SK-N-SH treated with all-trans-retinoic acid at 6 μM for 48 hours (cell line): ENCODE results near the gene PRDM15.

ENCODE experiments used
- ATAC-seq: fragments of 200-7000 bp; cut with Tn5 transposase; 3 replicates; pipeline ENCODE4 v1.9.1; 2020; ENCODE audit warnings: mild to moderate bottlenecking, moderate library complexity
- ARNTL ChIP-seq: fragments of 450-650 bp; formaldehyde crosslinking; IDR thresholded peaks from 2 replicates; pipeline ENCODE4 v1.5.0; 2020; ENCODE audit warnings: low read depth, mild to moderate bottlenecking, moderate library complexity, borderline replicate concordance
- BACH2 ChIP-seq: fragments of 250-450 bp; sonication (Bioruptor Pico); IDR thresholded peaks from 2 replicates; pipeline ENCODE4 v1.9.0; 2021; ENCODE audit warnings: mild to moderate bottlenecking, borderline replicate concordance
- GLIS3 ChIP-seq: fragments of 250-450 bp; sonication (Bioruptor Pico); IDR thresholded peaks from 2 replicates; pipeline ENCODE4 v1.5.0; 2020; ENCODE audit warnings: mild to moderate bottlenecking, moderate library complexity
- ISL1 ChIP-seq: fragments of 250-450 bp; sonication (Bioruptor Pico); IDR thresholded peaks from 2 replicates; pipeline ENCODE4 v2.1.2; 2022; ENCODE audit warnings: mild to moderate bottlenecking, moderate library complexity
- OSR1 ChIP-seq: fragments of 250-450 bp; sonication (Bioruptor Pico); IDR thresholded peaks from 2 replicates; pipeline ENCODE4 v1.8.0; 2022; ENCODE audit warnings: moderate library complexity, mild to moderate bottlenecking, inconsistent platforms
- RARB ChIP-seq: fragments of 250-450 bp; sonication (Bioruptor Pico); IDR thresholded peaks from 2 replicates; pipeline ENCODE4 v1.8.0; 2021; ENCODE audit warnings: mild to moderate bottlenecking, moderate library complexity
- SNAI2 ChIP-seq: fragments of 250-450 bp; sonication (Bioruptor Pico); IDR thresholded peaks from 2 replicates; pipeline ENCODE4 v1.5.0; 2020; ENCODE audit warnings: mild to moderate bottlenecking, moderate library complexity
- TOX ChIP-seq: fragments of 250-450 bp; sonication (Bioruptor Pico); IDR thresholded peaks from 2 replicates; pipeline ENCODE4 v1.8.0; 2021; ENCODE audit warnings: mild to moderate bottlenecking, moderate library complexity, borderline replicate concordance
- ZC3H10 ChIP-seq: fragments of 250-450 bp; sonication (Bioruptor Pico); IDR thresholded peaks from 2 replicates; pipeline ENCODE4 v1.5.1; 2021; ENCODE audit warnings: mild to moderate bottlenecking, moderate library complexity
- ZFP3 ChIP-seq: fragments of 250-450 bp; sonication (Bioruptor Pico); IDR thresholded peaks from 2 replicates; pipeline ENCODE4 v1.5.0; 2020; ENCODE audit warnings: mild to moderate bottlenecking, moderate library complexity
- ZFP30 ChIP-seq: fragments of 450-650 bp; formaldehyde crosslinking; IDR thresholded peaks from 2 replicates; pipeline ENCODE4 v1.5.0; 2022; ENCODE audit warnings: mild to moderate bottlenecking, moderate library complexity
- ZNF70 ChIP-seq: fragments of 450-650 bp; formaldehyde crosslinking; IDR thresholded peaks from 2 replicates; pipeline ENCODE4 v1.5.0; 2020; ENCODE audit warnings: mild to moderate bottlenecking, moderate library complexity
- ZNF8 ChIP-seq: fragments of 450-650 bp; formaldehyde crosslinking; IDR thresholded peaks from 2 replicates; pipeline ENCODE4 v1.5.0; 2020; ENCODE audit warnings: mild to moderate bottlenecking, moderate library complexity
- TF ChIP-seq, protein P1 (sequence below): fragments of 250-450 bp; sonication (Bioruptor Pico); IDR thresholded peaks from 2 replicates; pipeline ENCODE4 v1.8.0; 2021; ENCODE audit warnings: low read depth, mild to moderate bottlenecking, moderate library complexity, borderline replicate concordance
- TF ChIP-seq, protein P2 (sequence below): fragments of 250-450 bp; sonication (Bioruptor Pico); IDR thresholded peaks from 2 replicates; pipeline ENCODE4 v1.8.0; 2020; ENCODE audit warnings: mild to moderate bottlenecking, moderate library complexity, borderline replicate concordance
- TF ChIP-seq, protein P3 (sequence below): fragments of 250-450 bp; sonication (Bioruptor Pico); IDR thresholded peaks from 2 replicates; pipeline ENCODE4 v1.5.1; 2021; ENCODE audit warnings: mild to moderate bottlenecking, moderate library complexity
- TF ChIP-seq, protein P4 (sequence below): fragments of 250-450 bp; sonication (Bioruptor Pico); IDR thresholded peaks from 2 replicates; pipeline ENCODE4 v1.5.1; 2020; ENCODE audit warnings: low read depth, mild to moderate bottlenecking, moderate library complexity
- TF ChIP-seq, protein P5 (sequence below): fragments of 250-450 bp; sonication (Bioruptor Pico); IDR thresholded peaks from 2 replicates; pipeline ENCODE4 v1.5.0; 2020; ENCODE audit warnings: mild to moderate bottlenecking, moderate library complexity

PRDM15 gene

DNA sequence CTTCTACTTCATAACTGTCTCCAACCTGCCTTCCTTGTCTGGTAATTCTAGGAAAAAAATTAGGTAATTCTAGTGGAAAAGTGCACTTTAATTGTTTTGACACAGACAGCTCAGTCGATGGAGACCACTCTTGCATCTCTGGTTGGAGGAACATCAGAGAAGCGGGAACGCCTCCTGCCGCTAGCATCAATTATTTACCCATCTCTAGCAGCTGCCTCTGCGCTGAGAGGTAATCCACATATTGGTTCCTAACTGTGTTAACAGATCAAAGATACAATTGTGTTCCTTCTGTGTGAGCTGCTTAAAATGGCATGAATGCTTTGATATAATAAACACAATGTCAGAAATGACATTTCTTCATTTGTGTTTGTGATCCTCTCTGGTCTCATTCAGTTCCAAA, 41.3 kb upstream of the PRDM15 start (continued):
- TF ChIP-seq, protein P1, sequence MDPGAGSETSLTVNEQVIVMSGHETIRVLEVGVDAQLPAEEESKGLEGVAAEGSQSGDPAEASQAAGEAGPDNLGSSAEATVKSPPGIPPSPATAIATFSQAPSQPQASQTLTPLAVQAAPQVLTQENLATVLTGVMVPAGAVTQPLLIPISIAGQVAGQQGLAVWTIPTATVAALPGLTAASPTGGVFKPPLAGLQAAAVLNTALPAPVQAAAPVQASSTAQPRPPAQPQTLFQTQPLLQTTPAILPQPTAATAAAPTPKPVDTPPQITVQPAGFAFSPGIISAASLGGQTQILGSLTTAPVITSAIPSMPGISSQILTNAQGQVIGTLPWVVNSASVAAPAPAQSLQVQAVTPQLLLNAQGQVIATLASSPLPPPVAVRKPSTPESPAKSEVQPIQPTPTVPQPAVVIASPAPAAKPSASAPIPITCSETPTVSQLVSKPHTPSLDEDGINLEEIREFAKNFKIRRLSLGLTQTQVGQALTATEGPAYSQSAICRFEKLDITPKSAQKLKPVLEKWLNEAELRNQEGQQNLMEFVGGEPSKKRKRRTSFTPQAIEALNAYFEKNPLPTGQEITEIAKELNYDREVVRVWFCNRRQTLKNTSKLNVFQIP (CRISPR knock-in tag) = no peak
- TF ChIP-seq ZC3H10 (CRISPR knock-in tag) (no peak), ARNTL (CRISPR knock-in tag) (no peak)

DNA sequence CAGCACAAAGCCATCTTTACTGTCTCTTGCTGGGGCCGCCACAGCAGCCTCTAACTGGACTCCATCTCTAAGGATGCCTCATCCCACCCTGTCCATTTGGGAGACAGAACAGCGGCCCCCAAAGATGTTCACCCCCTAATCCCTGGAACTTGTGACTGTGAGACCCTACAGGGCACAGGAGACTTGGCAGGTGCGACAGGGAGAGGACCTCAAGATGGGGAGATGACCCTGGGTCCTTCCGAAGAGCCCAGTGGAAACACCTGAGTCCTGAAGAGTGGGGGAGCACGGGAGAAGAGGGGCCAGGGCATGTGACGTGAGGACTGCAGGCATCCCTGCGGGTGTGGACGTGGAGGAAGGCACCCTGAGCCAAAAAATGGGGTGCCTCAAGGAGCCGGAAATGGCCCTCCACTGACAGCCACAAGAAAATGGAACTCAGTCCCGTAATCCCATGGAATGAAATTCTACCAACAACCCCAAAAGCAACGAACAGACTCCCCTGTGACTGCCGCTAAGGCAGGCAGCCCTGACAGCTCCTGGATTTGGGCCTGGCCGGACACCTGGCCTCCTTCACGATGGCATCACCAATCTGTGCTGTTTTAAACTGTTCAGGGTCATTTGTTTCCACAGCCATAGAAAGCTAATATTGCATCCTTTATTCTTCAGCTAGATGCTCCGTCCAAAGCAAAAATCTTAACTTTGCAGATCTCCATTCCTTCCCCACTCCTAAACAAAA, 40.7 kb upstream of the PRDM15 start:
- no peak for ATAC-seq
- TF ChIP-seq GLIS3 (no peak), ZNF70 (CRISPR knock-in tag) (no peak), RARB (CRISPR knock-in tag) (no peak), BACH2 (CRISPR knock-in tag) (no peak), ZNF8 (no peak), ARNTL (CRISPR knock-in tag) (no peak), SNAI2 (no peak), ZFP3 (no peak), ZFP30 (CRISPR knock-in tag) (no peak), ISL1 (CRISPR knock-in tag) (no peak)
- TF ChIP-seq, protein P2, sequence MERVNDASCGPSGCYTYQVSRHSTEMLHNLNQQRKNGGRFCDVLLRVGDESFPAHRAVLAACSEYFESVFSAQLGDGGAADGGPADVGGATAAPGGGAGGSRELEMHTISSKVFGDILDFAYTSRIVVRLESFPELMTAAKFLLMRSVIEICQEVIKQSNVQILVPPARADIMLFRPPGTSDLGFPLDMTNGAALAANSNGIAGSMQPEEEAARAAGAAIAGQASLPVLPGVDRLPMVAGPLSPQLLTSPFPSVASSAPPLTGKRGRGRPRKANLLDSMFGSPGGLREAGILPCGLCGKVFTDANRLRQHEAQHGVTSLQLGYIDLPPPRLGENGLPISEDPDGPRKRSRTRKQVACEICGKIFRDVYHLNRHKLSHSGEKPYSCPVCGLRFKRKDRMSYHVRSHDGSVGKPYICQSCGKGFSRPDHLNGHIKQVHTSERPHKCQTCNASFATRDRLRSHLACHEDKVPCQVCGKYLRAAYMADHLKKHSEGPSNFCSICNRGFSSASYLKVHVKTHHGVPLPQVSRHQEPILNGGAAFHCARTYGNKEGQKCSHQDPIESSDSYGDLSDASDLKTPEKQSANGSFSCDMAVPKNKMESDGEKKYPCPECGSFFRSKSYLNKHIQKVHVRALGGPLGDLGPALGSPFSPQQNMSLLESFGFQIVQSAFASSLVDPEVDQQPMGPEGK (CRISPR knock-in tag) = no peak
- TF ChIP-seq, protein P3, sequence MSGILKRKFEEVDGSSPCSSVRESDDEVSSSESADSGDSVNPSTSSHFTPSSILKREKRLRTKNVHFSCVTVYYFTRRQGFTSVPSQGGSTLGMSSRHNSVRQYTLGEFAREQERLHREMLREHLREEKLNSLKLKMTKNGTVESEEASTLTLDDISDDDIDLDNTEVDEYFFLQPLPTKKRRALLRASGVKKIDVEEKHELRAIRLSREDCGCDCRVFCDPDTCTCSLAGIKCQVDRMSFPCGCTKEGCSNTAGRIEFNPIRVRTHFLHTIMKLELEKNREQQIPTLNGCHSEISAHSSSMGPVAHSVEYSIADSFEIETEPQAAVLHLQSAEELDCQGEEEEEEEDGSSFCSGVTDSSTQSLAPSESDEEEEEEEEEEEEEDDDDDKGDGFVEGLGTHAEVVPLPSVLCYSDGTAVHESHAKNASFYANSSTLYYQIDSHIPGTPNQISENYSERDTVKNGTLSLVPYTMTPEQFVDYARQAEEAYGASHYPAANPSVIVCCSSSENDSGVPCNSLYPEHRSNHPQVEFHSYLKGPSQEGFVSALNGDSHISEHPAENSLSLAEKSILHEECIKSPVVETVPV (CRISPR knock-in tag) = no peak
- TF ChIP-seq, protein P4, sequence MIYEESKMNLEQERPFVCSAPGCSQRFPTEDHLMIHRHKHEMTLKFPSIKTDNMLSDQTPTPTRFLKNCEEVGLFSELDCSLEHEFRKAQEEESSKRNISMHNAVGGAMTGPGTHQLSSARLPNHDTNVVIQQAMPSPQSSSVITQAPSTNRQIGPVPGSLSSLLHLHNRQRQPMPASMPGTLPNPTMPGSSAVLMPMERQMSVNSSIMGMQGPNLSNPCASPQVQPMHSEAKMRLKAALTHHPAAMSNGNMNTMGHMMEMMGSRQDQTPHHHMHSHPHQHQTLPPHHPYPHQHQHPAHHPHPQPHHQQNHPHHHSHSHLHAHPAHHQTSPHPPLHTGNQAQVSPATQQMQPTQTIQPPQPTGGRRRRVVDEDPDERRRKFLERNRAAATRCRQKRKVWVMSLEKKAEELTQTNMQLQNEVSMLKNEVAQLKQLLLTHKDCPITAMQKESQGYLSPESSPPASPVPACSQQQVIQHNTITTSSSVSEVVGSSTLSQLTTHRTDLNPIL (CRISPR knock-in tag) = no peak
- TF ChIP-seq, protein P5, sequence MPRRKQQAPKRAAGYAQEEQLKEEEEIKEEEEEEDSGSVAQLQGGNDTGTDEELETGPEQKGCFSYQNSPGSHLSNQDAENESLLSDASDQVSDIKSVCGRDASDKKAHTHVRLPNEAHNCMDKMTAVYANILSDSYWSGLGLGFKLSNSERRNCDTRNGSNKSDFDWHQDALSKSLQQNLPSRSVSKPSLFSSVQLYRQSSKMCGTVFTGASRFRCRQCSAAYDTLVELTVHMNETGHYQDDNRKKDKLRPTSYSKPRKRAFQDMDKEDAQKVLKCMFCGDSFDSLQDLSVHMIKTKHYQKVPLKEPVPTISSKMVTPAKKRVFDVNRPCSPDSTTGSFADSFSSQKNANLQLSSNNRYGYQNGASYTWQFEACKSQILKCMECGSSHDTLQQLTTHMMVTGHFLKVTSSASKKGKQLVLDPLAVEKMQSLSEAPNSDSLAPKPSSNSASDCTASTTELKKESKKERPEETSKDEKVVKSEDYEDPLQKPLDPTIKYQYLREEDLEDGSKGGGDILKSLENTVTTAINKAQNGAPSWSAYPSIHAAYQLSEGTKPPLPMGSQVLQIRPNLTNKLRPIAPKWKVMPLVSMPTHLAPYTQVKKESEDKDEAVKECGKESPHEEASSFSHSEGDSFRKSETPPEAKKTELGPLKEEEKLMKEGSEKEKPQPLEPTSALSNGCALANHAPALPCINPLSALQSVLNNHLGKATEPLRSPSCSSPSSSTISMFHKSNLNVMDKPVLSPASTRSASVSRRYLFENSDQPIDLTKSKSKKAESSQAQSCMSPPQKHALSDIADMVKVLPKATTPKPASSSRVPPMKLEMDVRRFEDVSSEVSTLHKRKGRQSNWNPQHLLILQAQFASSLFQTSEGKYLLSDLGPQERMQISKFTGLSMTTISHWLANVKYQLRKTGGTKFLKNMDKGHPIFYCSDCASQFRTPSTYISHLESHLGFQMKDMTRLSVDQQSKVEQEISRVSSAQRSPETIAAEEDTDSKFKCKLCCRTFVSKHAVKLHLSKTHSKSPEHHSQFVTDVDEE (CRISPR knock-in tag) = no peak
- TF ChIP-seq, protein P1 (CRISPR knock-in tag) = no peak

DNA sequence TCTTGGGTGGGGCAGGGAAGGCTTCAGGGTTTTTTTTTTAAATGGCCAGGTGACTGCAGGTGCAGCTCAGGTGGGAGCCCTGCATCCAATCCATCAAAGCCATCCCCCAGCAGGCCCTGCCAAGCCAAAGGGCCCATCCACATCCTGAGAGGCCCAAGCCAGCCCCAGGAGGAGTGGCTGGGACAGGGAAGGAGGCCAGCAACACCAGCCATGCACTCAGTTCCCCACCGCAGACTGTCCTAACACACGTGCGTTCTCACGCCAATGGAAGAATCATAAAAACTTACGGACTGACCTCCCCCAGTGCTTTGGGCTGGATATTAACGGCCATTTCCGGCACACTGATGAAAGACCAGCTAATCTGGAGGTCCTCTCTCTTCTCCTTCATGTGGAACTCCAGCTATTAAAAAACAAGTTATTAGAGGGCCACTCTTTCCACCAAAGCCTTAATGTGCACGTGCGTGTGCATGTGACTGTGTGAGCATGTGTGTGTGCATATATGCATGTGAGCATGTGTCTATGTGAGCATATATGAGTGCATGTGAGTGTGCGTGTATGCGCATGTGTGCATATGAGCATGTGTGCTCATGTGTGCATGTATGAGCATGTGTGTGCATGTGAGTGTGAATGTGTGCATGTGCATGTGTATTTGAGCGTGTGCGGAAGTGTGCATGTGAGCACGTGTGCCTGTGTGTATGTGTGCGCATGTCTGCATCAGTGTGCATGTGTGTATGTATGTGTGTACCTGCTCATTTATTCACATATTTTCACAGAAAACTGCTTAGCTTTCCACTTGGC, 39.6 kb upstream of the PRDM15 start:
- ATAC-seq = no peak
- no peak for TF ChIP-seq BACH2 (CRISPR knock-in tag)
- TF ChIP-seq OSR1 = no peak
- no peak for TF ChIP-seq ISL1 (CRISPR knock-in tag)
- TF ChIP-seq TOX (CRISPR knock-in tag) = no peak
- TF ChIP-seq ZFP3 = no peak
